HG03039 (cell line): ENCODE measurements around the gene FAM118A.
"Not testable (repeated sequence)": the region's sequence is repeated elsewhere in the genome, so short reads cannot be mapped to it uniquely, and the experiment has no call there.

Experiments
- ATAC-seq: cut with Tn5 transposase; IDR thresholded peaks from one replicate; pipeline ENCODE4 v1.9.1; 2021; ENCODE audit warnings: mild to moderate bottlenecking, moderate library complexity; ENCODE audit not compliant: unreplicated experiment

The FAM118A gene

DNA sequence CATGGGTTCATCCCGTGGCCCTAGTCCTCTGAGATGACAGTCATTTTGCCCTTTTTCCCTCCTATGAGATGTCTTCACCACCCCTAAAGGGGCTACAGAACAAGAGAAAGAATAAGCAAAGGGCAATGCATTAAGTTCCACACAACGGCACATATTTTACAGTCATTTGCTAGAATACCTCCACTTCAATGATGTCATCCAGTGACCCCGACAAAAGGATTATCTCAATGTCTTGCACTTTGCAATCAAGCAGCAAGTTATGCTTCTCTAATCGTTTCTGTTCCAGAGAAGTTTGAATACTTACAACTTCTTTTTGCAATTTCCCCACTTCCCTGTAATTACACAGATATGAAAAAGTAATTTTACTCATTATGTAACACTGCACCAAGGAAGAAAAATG is 49.9 kb downstream of the FAM118A start:
- no peak for ATAC-seq

GRCh38 chr22:45366713-45367112 is 57.0 kb downstream of the FAM118A start:
- no peak for ATAC-seq

DNA sequence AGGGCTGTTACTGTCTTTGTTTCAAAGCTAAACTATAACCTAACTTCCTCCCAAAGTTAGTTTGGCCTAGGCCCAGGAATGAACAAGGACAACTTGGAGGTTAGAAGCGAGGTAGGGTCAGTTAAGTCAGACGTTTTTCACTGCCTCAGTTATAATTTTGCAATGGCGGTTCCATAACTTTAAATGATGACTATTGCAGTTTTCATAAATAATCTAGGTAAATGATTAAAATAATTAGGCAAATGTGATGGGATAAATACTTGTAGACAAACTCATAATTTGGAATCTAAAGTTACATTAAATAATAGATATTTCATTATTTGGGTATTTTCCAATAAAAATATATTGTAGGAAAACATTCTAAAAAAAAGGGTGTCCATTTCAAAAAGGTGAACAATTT is 63.9 kb downstream of the FAM118A start:
- not testable (repeated sequence) for ATAC-seq

DNA sequence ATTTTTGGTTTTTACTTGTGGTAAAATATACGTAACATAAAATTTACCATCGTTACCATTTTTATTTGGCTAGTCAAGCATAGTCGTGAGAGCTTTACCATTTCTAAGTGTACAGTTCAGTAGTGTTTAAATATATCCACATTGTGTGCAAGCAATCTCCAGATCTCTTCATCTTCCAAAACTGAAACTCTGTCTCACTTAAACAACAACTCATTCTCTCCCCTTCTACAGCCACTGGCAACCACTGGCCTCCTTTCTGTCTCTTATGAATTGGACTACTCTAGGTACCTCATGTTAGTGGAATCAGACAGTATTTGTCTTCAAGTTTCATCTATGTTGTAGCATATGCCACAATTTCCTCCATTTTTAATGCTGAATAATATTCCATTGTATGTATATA is 66.3 kb downstream of the FAM118A start:
- no peak for ATAC-seq

- ATAC-seq, result no peak
Observed at GRCh38 chr22:45376703-45377102, 67.0 kb downstream of the FAM118A start.

GRCh38 chr22:45381348-45381747 is 71.6 kb downstream of the FAM118A start:
- no peak for ATAC-seq

DNA sequence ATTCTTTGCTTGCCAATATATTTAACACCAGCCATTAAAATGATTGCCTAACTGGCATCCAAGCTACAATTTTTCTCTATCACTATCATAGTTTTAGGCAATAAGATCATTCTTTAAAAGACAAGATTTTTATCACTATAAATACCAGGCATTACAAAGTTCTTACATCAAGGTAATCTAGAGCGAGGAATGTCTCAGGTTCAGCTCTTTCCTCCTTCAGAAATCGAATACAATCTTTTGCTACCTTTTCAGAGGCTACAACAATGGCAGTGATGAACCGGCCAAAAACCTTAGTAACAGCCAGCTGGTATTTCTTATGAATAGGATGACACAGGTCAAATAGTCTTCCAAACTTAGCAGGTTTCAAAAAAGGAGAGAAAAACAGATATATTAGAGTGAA is 79.8 kb downstream of the FAM118A start:
- ATAC-seq, result no peak
